Measurements from ENCODE around the gene TEPSIN.

GRCh38 chr17:81261582-81262336 lies 22.9 kb upstream of the TEPSIN start:
- TF ChIP-seq CTCF (optimal IDR thresholded peaks at IDR 0.05 in 1 of 3, IDR thresholded peaks at IDR 0.05 in 1 of 3, conservative IDR thresholded peaks at IDR 0.05 in 1 of 3; ENCODE audit: extremely low read depth in 1 of 3, insufficient read depth in 2 of 3, low read length in 3 of 3) (no peak), EZH2 (IDR thresholded peaks at IDR 0.05; ENCODE audit: low read length) (no peak)
